BE2C (cell line): ENCODE results near the gene CX3CL1.

Experiments used
- DNase-seq: peaks from one replicate; pipeline ENCODE4 v3.0.0-alpha.2; 2020
- H3K27me3 ChIP-seq: fragments of 250-450 bp; sonication (Bioruptor Pico); 2 replicates; pipeline ENCODE4 v1.5.1; 2020; ENCODE audit warnings: mild to moderate bottlenecking
- H3K36me3 ChIP-seq: fragments of 250-450 bp; sonication (Bioruptor Pico); 2 replicates; pipeline ENCODE4 v1.5.1; 2020; ENCODE audit warnings: mild to moderate bottlenecking
- H3K4me1 ChIP-seq: fragments of 250-450 bp; sonication (Bioruptor Pico); 2 replicates; pipeline ENCODE4 v1.5.1; 2020
- H3K4me3 ChIP-seq: 2 replicates; pipeline ENCODE4 v1.5.1; 2011; ENCODE audit warnings: low read depth, low read length
- H3K9me3 ChIP-seq: fragments of 250-450 bp; sonication (Bioruptor Pico); 2 replicates; pipeline ENCODE4 v1.5.1; 2020
- CTCF ChIP-seq: IDR thresholded peaks from 2 replicates; pipeline ENCODE4 v1.5.1; 2012; ENCODE audit warnings: mild to moderate bottlenecking, low read depth, low read length

Gene CX3CL1

GRCh38 chr16:57345666-57346204, 26.6 kb upstream of the CX3CL1 start:
- Histone ChIP-seq H3K36me3 (no peaks in the 10 kb centered on the region), H3K27me3 (peaks cover 9% of the 10 kb centered on the region), H3K4me3 (no peak overlapping the region), H3K9me3 (no peaks in the 10 kb centered on the region), H3K4me1 (no peaks in the 10 kb centered on the region)
- DNase-seq = no peak
- no peak for TF ChIP-seq CTCF

GRCh38 chr16:57347858-57348257, 24.4 kb upstream of the CX3CL1 start:
- TF ChIP-seq CTCF = no peak
- Histone ChIP-seq H3K4me1 (no peaks in the 10 kb centered on the region), H3K27me3 (peaks cover 9% of the 10 kb centered on the region), H3K9me3 (no peaks in the 10 kb centered on the region), H3K4me3 (no peak overlapping the region), H3K36me3 (no peaks in the 10 kb centered on the region)
- no peak for DNase-seq

- Histone ChIP-seq H3K4me1 (no peaks in the 10 kb centered on the region), H3K27me3 (peaks cover 9% of the 10 kb centered on the region), H3K9me3 (no peaks in the 10 kb centered on the region), H3K36me3 (no peaks in the 10 kb centered on the region), H3K4me3 (no peak overlapping the region)
- DNase-seq = no peak
- no peak for TF ChIP-seq CTCF
These were observed 24.0 kb upstream of the CX3CL1 start for GRCh38 chr16:57348327-57348726.

GRCh38 chr16:57349212-57350031, 22.9 kb upstream of the CX3CL1 start:
- Histone ChIP-seq H3K36me3 (no peaks in the 10 kb centered on the region), H3K4me1 (no peaks in the 10 kb centered on the region), H3K4me3 (no peak overlapping the region), H3K9me3 (no peaks in the 10 kb centered on the region), H3K27me3 (peaks cover 9% of the 10 kb centered on the region)
- no peak for DNase-seq
- TF ChIP-seq CTCF = no peak

GRCh38 chr16:57352636-57353047, 19.6 kb upstream of the CX3CL1 start:
- Histone ChIP-seq H3K36me3 (no peaks in the 10 kb centered on the region), H3K27me3 (peaks cover 9% of the 10 kb centered on the region), H3K4me3 (no peak overlapping the region), H3K4me1 (no peaks in the 10 kb centered on the region), H3K9me3 (no peaks in the 10 kb centered on the region)
- DNase-seq = no peak
- TF ChIP-seq CTCF = no peak

DNA sequence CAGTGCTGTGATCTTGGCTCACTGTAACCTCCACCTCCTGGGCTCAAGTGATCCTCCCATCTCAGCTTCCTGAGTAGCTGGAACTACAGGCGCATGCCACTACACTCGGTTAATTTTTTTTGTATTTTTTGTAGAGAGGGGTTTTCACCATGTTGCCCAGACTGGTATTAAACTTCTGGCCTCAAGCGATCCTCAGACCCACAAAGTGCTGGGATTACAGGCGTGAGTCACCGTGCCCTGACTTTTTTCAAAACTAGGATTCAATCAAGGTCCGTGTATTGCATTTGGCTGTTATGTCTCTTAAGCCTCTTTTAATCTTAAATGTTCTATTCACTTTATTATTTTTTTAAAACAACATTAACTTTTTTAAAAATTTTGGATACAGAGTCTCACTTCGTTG, 18.0 kb upstream of the CX3CL1 start:
- no peak for TF ChIP-seq CTCF
- no peaks in the 10 kb centered on the region for H3K4me1 ChIP-seq
- H3K9me3 ChIP-seq = no peaks in the 10 kb centered on the region
- H3K27me3 ChIP-seq = peaks cover 9% of the 10 kb centered on the region
- no peak for DNase-seq
- H3K36me3 ChIP-seq = no peaks in the 10 kb centered on the region
- no peak overlapping the region for H3K4me3 ChIP-seq
